Cardiac fibroblast (primary cell): Measurements from ENCODE around the gene NWD2.

ENCODE experiments used
- DNase-seq, 2 donors: peaks; one replicate each; pipeline versions ENCODE4 v3.0.0 to v3.0.0-alpha.2; 2010; ENCODE audit warnings: low read depth in 2 of 2
- H3K4me3 ChIP-seq, 2 donors: replicated peaks in 1 of 2; 1 replicate in 1 of 2; 2 replicates in 1 of 2; pipeline ENCODE4 v1.5.1; 2011; ENCODE audit warnings: low read depth in 2 of 2, low read length in 2 of 2, mild to moderate bottlenecking in 2 of 2, moderate library complexity in 1 of 2
- CTCF ChIP-seq: IDR thresholded peaks from one replicate; pipeline ENCODE4 v1.5.1; 2011; ENCODE audit warnings: low read depth, mild to moderate bottlenecking, low read length, inconsistent platforms

NWD2 gene

DNA sequence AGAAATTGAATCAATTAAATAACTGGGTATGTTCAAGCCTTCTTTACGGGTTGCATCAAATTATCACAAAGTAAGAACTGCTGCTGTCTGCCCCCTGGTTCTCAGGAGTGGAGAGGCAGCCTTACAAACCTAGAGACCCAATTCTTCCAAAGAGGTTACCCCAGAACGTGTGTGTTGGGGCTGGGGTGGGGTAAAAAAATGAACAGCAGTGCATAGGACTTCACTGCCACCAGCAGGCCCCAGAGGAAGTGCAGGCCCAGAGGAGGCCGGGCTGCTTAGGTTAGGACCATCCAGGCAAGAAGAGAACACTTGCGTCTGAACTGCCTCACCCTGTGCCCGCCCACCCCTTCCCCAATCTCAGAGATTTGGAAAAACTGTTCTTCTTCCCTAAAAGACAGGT, 1.5 kb upstream of the NWD2 start:
- DNase-seq, result no peak
- no peak overlapping the region for H3K4me3 ChIP-seq
- TF ChIP-seq CTCF, result no peak

DNA sequence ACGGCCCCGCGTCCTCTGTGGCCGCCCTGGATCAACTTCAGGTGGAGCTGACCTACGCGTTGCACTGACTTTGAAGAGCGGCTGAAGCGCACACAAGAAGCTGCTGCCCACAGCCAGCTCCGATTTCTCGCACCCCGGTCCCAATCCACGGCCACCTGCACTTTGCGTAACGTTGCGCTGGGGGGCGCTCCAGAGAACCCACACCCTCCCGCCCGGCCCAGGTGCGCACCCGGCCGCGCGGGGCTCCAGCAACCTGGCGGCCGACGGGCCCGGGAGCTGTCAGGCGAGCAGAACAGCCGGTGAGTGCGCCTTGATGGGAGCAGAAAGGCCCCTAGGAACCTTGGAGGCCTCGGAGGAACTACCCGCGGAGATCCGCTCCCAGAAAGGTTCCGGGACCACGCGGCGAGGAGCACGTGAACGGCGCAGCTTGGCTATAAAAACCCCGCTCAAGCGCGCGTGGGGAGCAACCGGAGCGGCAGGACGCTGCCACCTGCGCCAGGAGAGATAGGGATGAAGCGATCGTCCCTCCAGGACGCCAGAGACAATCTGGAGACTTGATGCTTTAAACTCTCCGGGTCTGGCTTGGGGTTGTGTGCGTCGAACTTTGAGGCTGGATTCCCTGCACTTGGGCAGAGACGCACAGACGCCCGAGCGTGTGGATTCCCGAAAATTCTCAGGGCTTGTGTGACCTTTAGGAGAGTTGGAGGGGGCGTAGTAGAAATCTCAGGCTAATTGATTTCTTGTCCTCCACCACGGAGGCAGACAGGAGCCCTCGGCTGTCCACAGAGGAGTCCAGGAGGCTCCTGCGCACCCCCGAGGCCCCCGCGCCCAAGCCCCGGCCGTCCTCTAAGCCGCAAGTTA, 591 bp upstream of the NWD2 start:
- TF ChIP-seq CTCF, result no peak
- DNase-seq, result peak in 1 of 2 donors; percentile 20
- no peak overlapping the region for H3K4me3 ChIP-seq

DNA sequence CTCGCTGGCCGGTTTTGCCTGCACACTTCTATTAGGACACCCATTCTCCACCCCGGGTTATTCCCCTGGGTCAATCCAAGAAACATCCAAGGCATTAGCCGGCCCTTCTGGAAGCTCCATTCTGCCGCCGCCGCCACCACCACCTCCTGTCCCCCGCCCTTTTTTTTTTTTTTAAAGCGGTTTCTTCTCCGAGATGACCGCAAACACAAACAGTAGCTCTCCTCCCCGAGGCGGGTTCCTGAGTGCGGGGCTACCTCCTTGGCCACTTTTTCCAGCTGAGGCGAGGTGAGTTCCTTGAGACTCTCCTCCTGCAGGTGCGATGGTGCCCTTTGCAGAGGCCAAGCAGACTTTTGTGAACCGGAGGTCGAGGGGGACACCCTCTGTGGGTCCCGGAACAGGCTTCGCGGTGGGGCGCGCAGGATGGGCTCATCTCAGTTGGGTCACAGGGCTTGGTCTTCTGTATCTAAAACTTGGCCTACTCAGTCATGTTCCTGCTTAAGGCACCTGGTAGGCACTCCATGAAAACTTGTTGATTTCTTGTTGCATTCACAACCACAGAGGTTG, 930 bp downstream of the NWD2 start:
- TF ChIP-seq CTCF, result no peak
- H3K4me3 ChIP-seq, result no peak overlapping the region
- peak in 1 of 2 donors; percentile 7 for DNase-seq

- DNase-seq, result no peak
- H3K4me3 ChIP-seq, result no peak overlapping the region
- no peak for TF ChIP-seq CTCF
Measured at GRCh38 chr4:37246891-37247290, 2.3 kb downstream of the NWD2 start.

- H3K4me3 ChIP-seq, result no peak overlapping the region
- TF ChIP-seq CTCF, result no peak
- DNase-seq, result no peak
Measured at GRCh38 chr4:37258221-37258620, 13.7 kb downstream of the NWD2 start.

DNA sequence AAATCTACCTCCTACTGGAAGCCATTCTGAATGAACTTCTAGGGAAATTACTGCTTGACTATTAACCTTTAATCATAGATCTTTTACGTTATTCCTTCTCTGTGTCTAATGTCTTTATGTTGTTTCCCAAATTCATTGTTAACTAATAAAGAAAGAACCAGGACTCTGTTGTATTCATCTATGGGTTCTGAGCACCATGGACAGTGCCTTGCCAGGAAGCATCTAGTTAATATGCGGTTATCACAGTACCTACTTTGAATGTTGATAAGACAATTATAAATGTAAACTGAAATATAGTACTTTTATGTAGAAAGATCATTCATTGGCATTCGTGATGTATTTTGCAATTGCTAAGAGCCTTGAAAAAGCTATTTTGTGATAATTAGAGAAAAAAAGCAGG, 23.8 kb downstream of the NWD2 start:
- no peak for TF ChIP-seq CTCF

More for the DNA sequence above, 23.8 kb downstream of the NWD2 start:
- no peak overlapping the region for H3K4me3 ChIP-seq
- no peak for DNase-seq
